ENCODE results near the gene CYB561.

CYB561 gene

GRCh38 chr17:63431939-63432804, 13.9 kb downstream of the CYB561 start (continued):
- peak; percentile 76 for TF ChIP-seq TRIM28 (IDR thresholded peaks at IDR 0.05; ENCODE audit: borderline replicate concordance, low read length)
- 0 out of 2 replicates have a peak, but pooled peaks have one; percentile 19 for TF ChIP-seq GLIS1 (tag by site-specific recombination; IDR thresholded peaks at IDR 0.05)
- peak; percentile 82 for TF ChIP-seq SCRT1 (tag by site-specific recombination; IDR thresholded peaks at IDR 0.05; ENCODE audit: borderline replicate concordance)
- peak; percentile 75; the same call in 1 of the 2 replicates for TF ChIP-seq TCF7L2 (IDR thresholded peaks at IDR 0.05; ENCODE audit: borderline replicate concordance, low read depth, low read length)
- peak; percentile 48; the same call in 1 of the 2 replicates for TF ChIP-seq ZNF335 (tag by site-specific recombination; conservative IDR thresholded peaks at IDR 0.05)
- 0 out of 2 replicates have a peak, but pooled peaks have one; percentile 10 for TF ChIP-seq ZNF366 (tag by site-specific recombination; conservative IDR thresholded peaks at IDR 0.05)
- no peak for TF ChIP-seq HOXC10 (CRISPR knock-in tag; IDR thresholded peaks at IDR 0.05)
- peak; percentile 91 for TF ChIP-seq SCRT2 (tag by site-specific recombination; IDR thresholded peaks at IDR 0.05)
- TF ChIP-seq ZNF623 (tag by site-specific recombination; IDR thresholded peaks at IDR 0.05), result no peak

- Histone ChIP-seq H3K4me1 (ENCODE audit: control insufficient read depth, insufficient read depth, low read length) (no peaks in the 10 kb centered on the region; the same call in 1 of the 2 replicates), H3K9me3 (ENCODE audit: control insufficient read depth, insufficient read depth, low read depth, low read length) (no peaks in the 10 kb centered on the region), H3K4me3 (ENCODE audit: low read depth, low read length) (no peak overlapping the region), H3K36me3 (ENCODE audit: control insufficient read depth in 2 of 2, insufficient read depth in 1 of 2, low read length in 2 of 2) (peaks cover 0 to 6% of the 10 kb centered on the region in 2 experiments; a peak in 1 of 3 replicates), H3K27ac (ENCODE audit: extremely low read depth, low read depth, low read length) (0 out of 2 replicates have a peak overlapping the region, but pooled peaks have one; percentile 12)
- no peak for TF ChIP-seq ZNF792 (tag by site-specific recombination; IDR thresholded peaks at IDR 0.05)
- TF ChIP-seq ZNF121 (tag by site-specific recombination; IDR thresholded peaks at IDR 0.05), result no peak
- TF ChIP-seq ZNF37A (tag by site-specific recombination; IDR thresholded peaks at IDR 0.05), result no peak
- no peak for TF ChIP-seq ZBTB7A (tag by site-specific recombination; IDR thresholded peaks at IDR 0.05; ENCODE audit: low read depth)
- TF ChIP-seq, protein P1, sequence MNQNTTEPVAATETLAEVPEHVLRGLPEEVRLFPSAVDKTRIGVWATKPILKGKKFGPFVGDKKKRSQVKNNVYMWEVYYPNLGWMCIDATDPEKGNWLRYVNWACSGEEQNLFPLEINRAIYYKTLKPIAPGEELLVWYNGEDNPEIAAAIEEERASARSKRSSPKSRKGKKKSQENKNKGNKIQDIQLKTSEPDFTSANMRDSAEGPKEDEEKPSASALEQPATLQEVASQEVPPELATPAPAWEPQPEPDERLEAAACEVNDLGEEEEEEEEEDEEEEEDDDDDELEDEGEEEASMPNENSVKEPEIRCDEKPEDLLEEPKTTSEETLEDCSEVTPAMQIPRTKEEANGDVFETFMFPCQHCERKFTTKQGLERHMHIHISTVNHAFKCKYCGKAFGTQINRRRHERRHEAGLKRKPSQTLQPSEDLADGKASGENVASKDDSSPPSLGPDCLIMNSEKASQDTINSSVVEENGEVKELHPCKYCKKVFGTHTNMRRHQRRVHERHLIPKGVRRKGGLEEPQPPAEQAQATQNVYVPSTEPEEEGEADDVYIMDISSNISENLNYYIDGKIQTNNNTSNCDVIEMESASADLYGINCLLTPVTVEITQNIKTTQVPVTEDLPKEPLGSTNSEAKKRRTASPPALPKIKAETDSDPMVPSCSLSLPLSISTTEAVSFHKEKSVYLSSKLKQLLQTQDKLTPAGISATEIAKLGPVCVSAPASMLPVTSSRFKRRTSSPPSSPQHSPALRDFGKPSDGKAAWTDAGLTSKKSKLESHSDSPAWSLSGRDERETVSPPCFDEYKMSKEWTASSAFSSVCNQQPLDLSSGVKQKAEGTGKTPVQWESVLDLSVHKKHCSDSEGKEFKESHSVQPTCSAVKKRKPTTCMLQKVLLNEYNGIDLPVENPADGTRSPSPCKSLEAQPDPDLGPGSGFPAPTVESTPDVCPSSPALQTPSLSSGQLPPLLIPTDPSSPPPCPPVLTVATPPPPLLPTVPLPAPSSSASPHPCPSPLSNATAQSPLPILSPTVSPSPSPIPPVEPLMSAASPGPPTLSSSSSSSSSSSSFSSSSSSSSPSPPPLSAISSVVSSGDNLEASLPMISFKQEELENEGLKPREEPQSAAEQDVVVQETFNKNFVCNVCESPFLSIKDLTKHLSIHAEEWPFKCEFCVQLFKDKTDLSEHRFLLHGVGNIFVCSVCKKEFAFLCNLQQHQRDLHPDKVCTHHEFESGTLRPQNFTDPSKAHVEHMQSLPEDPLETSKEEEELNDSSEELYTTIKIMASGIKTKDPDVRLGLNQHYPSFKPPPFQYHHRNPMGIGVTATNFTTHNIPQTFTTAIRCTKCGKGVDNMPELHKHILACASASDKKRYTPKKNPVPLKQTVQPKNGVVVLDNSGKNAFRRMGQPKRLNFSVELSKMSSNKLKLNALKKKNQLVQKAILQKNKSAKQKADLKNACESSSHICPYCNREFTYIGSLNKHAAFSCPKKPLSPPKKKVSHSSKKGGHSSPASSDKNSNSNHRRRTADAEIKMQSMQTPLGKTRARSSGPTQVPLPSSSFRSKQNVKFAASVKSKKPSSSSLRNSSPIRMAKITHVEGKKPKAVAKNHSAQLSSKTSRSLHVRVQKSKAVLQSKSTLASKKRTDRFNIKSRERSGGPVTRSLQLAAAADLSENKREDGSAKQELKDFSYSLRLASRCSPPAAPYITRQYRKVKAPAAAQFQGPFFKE (tag by site-specific recombination; IDR thresholded peaks at IDR 0.05; ENCODE audit: borderline replicate concordance), result no peak
- no peak for TF ChIP-seq ZNF677 (tag by site-specific recombination; IDR thresholded peaks at IDR 0.05)
- TF ChIP-seq, protein P2, sequence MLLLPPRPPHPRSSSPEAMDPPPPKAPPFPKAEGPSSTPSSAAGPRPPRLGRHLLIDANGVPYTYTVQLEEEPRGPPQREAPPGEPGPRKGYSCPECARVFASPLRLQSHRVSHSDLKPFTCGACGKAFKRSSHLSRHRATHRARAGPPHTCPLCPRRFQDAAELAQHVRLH (tag by site-specific recombination; IDR thresholded peaks at IDR 0.05), result no peak
- no peak for TF ChIP-seq ZNF146 (tag by site-specific recombination; IDR thresholded peaks at IDR 0.05)
- ChIA-PET CTCF (interaction anchor here (0.6 to 8.8 kb wide), 6 partner anchors 12 to 180 kb away, joined by 3 to 74 read pairs (median 12); partner anchors contain the start of gene ACE), POLR2A (no interaction called here)
These were observed 14.5 kb downstream of the CYB561 start for GRCh38 chr17:63431618-63431938.

DNA sequence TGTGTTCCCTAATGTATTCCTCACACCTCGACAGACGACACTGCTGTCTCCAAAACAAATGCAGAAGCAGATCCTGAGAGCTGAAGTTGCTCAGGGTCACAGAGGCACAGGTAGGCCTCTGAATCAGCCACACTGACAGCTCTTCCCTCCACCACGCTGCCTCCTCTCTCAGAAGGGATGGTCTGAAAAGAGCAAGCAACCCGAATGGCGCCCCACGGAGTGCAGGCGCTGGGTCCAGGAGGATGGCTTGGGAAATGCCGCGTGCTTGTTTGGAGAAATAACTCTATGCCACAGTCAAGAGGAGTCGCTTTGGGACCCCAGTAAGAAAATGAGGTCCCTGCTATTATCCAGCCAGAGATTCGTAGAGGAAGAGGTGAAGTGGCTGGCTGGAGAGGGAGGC, 15.9 kb downstream of the CYB561 start:
- Histone ChIP-seq H3K4me1 (ENCODE audit: control insufficient read depth, insufficient read depth, low read length) (no peaks in the 10 kb centered on the region; the same call in 1 of the 2 replicates), H3K27ac (ENCODE audit: extremely low read depth, low read depth, low read length) (no peak overlapping the region), H3K4me3 (ENCODE audit: low read depth, low read length) (no peak overlapping the region), H3K36me3 (ENCODE audit: control insufficient read depth in 2 of 2, insufficient read depth in 1 of 2, low read length in 2 of 2) (peaks cover 0 to 6% of the 10 kb centered on the region in 2 experiments; a peak in 1 of 3 replicates), H3K9me3 (ENCODE audit: control insufficient read depth, insufficient read depth, low read depth, low read length) (no peaks in the 10 kb centered on the region)
- no peak for TF ChIP-seq ZNF184 (tag by site-specific recombination; IDR thresholded peaks at IDR 0.05)
- TF ChIP-seq ZNF138 (tag by site-specific recombination; IDR thresholded peaks at IDR 0.05; ENCODE audit: borderline replicate concordance), result no peak
- TF ChIP-seq ZNF596 (tag by site-specific recombination; IDR thresholded peaks at IDR 0.05), result no peak
- ChIA-PET CTCF (interaction anchor here (0.6 to 8.8 kb wide), 6 partner anchors 14 to 272 kb away, joined by 3 to 74 read pairs (median 12); partner anchors contain the start of gene ACE), POLR2A (no interaction called here)
